ENCODE data around the gene MTHFD2L. TPM values are rescaled to one million over a fixed set of nuclear protein-coding genes. Genes with fewer than 3 reads are reported as not detected.

The MTHFD2L gene
- total and polyA plus RNA-seq, 9 of the 15 experiments (the other 6 are each of a cell fraction or from before 2014, with no cell fraction given), result 10.0 to 39.0 (median 26.0) TPM

- TF ChIP-seq POLR2H (tag; IDR thresholded peaks at IDR 0.05; ENCODE audit: low read depth), result peak; percentile 91
- TF ChIP-seq MIER1 (IDR thresholded peaks at IDR 0.05; ENCODE audit: low read depth), result no peak
- no peak for TF ChIP-seq JUNB (CRISPR knock-in tag; conservative IDR thresholded peaks at IDR 0.05)
- TF ChIP-seq KLF16 (IDR thresholded peaks at IDR 0.05), result no peak
- no peak for TF ChIP-seq HDAC3 (IDR thresholded peaks at IDR 0.05; ENCODE audit: borderline replicate concordance, partially characterized antibody)
- TF ChIP-seq USF2 (CRISPR knock-in tag; IDR thresholded peaks at IDR 0.05), result no peak
- no peak for TF ChIP-seq COPS2 (conservative IDR thresholded peaks at IDR 0.05)
- TF ChIP-seq, protein P1, sequence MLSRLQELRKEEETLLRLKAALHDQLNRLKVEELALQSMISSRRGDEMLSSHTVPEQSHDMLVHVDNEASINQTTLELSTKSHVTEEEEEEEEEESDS (CRISPR knock-in tag; IDR thresholded peaks at IDR 0.05), result no peak
- TF ChIP-seq ELF1 (tag; IDR thresholded peaks at IDR 0.05), result peak; percentile 88
- TF ChIP-seq CBX2 (IDR thresholded peaks at IDR 0.05; ENCODE audit: insufficient read depth, low read length, poor library complexity, severe bottlenecking), result no peak
- TF ChIP-seq FOXK1 (CRISPR knock-in tag; IDR thresholded peaks at IDR 0.05; ENCODE audit: borderline replicate concordance), result 0 out of 2 replicates have a peak, but pooled peaks have one; percentile 32
- TF ChIP-seq E2F5 (CRISPR knock-in tag; IDR thresholded peaks at IDR 0.05), result no peak
- TF ChIP-seq MEF2D (tag; conservative IDR thresholded peaks at IDR 0.05; ENCODE audit: low read depth), result no peak
- TF ChIP-seq FOXP4 (CRISPR knock-in tag; IDR thresholded peaks at IDR 0.05; ENCODE audit: borderline replicate concordance), result no peak
- TF ChIP-seq ZHX1 (conservative IDR thresholded peaks at IDR 0.05; ENCODE audit: low read length), result no peak
- TF ChIP-seq, protein P2, sequence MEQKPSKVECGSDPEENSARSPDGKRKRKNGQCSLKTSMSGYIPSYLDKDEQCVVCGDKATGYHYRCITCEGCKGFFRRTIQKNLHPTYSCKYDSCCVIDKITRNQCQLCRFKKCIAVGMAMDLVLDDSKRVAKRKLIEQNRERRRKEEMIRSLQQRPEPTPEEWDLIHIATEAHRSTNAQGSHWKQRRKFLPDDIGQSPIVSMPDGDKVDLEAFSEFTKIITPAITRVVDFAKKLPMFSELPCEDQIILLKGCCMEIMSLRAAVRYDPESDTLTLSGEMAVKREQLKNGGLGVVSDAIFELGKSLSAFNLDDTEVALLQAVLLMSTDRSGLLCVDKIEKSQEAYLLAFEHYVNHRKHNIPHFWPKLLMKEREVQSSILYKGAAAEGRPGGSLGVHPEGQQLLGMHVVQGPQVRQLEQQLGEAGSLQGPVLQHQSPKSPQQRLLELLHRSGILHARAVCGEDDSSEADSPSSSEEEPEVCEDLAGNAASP (IDR thresholded peaks at IDR 0.05), result no peak
- TF ChIP-seq SMAD2 (IDR thresholded peaks at IDR 0.05; ENCODE audit: low read depth, low read length), result no peak
- TF ChIP-seq CTBP1 (IDR thresholded peaks at IDR 0.05; ENCODE audit: borderline replicate concordance), result peak; percentile 88
- TF ChIP-seq KAT7 (CRISPR knock-in tag; IDR thresholded peaks at IDR 0.05; ENCODE audit: borderline replicate concordance), result peak; percentile 85; the same call in 1 of the 2 replicates
Measured at GRCh38 chr4:74157561-74158465, at the start of gene MTHFD2L (continued).

All from K562 (cell line).